Epithelial cell of proximal tubule (primary cell): ENCODE results near the gene QRFPR. TPM values are rescaled to one million over a fixed set of nuclear protein-coding genes. Genes with fewer than 3 reads are reported as not detected.

ENCODE experiments used
- DNase-seq: peaks from one replicate; pipeline ENCODE4 v3.0.0-alpha.2; 2011; ENCODE audit warnings: low read depth
- H3K4me3 ChIP-seq: 2 replicates; pipeline ENCODE4 v1.5.1; 2011; ENCODE audit warnings: low read depth, mild to moderate bottlenecking, low read length
- total RNA-seq: library from RNA; depleted of rRNA; stranded (reverse); fragments of >200 nt; gene quantifications from 2 replicates; pipeline ENCODE4 v1.2.3, GENCODE V29; 2015
- TF ChIP-seq, protein P1 (sequence below): conservative IDR thresholded peaks from 2 replicates; pipeline ENCODE4 v1.5.1; 2012; ENCODE audit warnings: low read depth, mild to moderate bottlenecking, low read length

The QRFPR gene
- total RNA-seq, 1 donor from 2014 or later, result not detected

DNA sequence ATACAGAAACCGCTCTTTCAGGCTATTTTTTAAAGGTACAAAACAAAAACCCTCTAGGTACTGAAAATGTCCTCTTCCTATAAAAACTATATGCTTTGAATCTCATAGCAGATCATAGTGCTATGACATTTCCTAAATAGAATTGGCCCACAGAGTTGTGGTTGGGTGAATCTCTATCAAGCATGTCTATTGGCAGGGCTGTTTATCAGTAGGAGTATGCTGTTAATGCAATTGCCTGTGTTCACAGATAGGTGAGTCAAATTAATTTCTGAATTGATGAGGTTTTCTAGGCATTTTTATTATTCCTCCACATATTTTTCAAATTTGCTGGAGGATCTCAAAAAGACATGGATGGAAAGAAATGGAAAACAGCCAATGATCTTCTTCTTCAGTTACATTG is 73.9 kb downstream of the QRFPR start:
- TF ChIP-seq, protein P1, sequence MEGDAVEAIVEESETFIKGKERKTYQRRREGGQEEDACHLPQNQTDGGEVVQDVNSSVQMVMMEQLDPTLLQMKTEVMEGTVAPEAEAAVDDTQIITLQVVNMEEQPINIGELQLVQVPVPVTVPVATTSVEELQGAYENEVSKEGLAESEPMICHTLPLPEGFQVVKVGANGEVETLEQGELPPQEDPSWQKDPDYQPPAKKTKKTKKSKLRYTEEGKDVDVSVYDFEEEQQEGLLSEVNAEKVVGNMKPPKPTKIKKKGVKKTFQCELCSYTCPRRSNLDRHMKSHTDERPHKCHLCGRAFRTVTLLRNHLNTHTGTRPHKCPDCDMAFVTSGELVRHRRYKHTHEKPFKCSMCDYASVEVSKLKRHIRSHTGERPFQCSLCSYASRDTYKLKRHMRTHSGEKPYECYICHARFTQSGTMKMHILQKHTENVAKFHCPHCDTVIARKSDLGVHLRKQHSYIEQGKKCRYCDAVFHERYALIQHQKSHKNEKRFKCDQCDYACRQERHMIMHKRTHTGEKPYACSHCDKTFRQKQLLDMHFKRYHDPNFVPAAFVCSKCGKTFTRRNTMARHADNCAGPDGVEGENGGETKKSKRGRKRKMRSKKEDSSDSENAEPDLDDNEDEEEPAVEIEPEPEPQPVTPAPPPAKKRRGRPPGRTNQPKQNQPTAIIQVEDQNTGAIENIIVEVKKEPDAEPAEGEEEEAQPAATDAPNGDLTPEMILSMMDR, result no peak
- H3K4me3 ChIP-seq, result no peak overlapping the region
- no peak for DNase-seq

DNA sequence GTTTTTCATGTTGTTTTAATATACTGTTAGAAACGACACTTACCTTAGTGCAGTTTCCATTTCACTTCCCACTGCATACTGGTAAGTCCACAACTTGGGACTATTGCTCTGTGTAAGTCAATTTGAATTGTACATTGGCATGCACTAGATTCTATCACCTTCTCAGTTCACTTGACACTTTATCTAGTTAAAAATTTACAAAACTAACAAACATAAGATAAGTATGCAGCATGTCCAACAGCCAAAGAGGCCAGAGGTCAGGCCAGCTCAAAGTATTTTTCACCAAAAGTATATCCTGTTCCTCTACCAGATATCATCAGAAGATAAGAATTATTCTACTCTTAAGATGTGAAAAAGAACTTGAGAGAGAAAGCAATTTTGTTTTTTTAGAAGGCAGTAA is 75.9 kb downstream of the QRFPR start:
- TF ChIP-seq, protein P1, result no peak
- no peak overlapping the region for H3K4me3 ChIP-seq
- no peak for DNase-seq

DNA sequence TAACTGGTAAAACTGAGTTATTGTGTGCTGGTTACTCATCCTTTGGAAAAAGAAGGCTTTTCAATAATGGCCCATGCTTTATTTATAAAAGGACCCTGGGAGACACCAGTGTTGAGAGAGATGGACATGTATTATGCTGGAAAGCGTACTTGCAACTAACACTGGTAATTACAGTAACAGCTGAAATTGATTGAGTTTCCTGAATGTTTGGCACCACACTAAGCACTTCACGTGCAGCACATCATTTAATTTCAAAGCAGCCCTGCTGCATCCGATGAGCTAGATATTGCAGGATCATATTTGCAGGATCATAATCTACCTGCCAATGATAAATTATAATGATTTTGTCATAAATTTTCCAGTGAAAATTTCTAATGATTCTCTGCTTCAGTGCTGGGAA is 81.5 kb downstream of the QRFPR start:
- H3K4me3 ChIP-seq, result no peak overlapping the region
- TF ChIP-seq, protein P1, result no peak
- DNase-seq, result no peak

DNA sequence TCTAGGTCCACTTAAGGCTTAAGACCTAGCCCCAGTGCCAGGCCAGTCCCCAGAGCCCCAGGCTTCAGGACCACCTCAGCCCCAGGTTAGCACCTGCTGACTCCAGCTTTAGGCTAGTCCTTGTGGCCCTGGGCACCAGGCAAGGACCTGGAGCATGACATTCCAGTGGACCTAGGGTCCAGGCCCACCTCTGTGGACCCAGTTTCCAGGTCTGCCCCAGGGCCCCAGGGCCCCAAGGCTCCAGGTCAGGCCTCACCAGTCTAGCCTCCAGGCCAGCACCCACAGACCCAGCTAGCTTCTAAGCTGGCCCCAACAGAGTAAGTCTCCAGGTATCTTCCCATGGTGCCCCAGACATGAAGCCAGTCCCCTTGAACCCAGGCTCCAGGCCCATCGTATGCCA is 97.5 kb downstream of the QRFPR start:
- DNase-seq, result no peak
- no peak overlapping the region for H3K4me3 ChIP-seq
- TF ChIP-seq, protein P1, result no peak

DNA sequence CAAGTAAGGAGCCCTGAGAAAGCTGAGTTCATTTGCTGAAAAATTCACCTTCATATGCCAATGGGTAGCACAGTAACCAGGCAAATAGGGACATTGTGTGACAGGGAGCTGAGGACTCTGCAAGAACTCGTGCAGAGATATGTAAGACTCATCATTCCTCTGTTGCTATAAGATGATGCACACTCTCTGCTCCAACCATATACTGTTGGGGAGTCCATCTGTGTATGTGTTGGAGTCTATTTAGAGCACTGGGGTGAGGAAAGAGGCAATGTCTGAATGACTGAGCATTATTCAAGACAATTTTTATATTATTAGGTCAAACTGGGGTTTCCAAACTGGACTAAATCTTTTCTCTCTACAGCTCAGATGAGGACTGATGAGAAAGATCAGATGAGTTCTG is 100.4 kb downstream of the QRFPR start:
- TF ChIP-seq, protein P1, result no peak
- no peak overlapping the region for H3K4me3 ChIP-seq
- no peak for DNase-seq

DNA sequence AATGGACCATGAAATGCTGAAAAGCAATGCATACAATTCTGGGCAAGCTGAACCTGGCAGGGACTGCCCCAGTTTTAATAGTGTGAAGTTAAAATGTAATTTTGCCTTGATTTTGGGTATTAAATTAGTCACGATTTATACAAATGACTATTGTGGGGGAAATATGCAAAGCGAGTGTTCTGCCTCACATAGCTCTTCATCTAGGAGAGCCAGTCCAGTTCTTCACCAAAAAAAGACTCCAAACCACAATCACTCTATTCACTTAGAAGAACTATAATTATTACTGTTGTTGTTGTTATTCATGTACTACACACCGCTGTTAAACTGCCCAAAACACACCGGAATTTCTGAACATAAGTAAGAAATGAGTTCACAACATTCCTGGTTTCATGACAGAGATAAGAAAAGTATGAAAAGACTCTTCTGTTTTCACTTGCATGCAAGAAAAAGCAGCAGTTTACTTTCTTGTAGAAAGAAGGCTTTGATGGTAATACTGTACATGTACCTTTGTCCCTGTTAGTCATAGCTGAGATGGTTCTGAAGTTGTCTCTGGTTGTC is 101.9 kb downstream of the QRFPR start:
- DNase-seq, result no peak
- no peak overlapping the region for H3K4me3 ChIP-seq
- TF ChIP-seq, protein P1, result no peak

Other genes with a start within 250 kb of the QRFPR start
- gene TNIP3, start 216.7 kb downstream of the QRFPR start, total RNA-seq, result 0.07 and 0.46 TPM in 2 replicates